HG02642 (cell line): ENCODE results near the gene SHC1.

Experiments used
- ATAC-seq: cut with Tn5 transposase; IDR thresholded peaks from one replicate; pipeline ENCODE4 v1.9.1; 2021; ENCODE audit warnings: mild to moderate bottlenecking; ENCODE audit not compliant: unreplicated experiment, poor library complexity

The SHC1 gene

DNA sequence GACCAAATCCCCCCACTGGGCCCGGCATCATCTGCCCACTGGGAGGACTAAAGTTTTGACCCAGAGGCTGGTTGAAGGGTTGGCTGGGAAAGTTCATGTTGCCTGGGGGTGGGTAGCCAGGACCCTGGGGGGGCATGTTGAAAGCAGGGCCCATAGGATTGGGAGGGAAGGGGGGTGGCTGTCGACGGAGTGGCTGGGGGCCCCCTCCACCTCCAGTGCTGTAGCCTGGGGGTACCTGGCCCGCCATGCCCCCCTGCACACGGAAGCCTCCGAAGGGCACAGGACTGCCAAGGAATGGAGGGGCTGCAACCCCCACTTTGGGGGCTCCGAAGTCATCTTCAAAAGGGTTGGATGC, 11.1 kb downstream of the SHC1 start:
- ATAC-seq = no peak

DNA sequence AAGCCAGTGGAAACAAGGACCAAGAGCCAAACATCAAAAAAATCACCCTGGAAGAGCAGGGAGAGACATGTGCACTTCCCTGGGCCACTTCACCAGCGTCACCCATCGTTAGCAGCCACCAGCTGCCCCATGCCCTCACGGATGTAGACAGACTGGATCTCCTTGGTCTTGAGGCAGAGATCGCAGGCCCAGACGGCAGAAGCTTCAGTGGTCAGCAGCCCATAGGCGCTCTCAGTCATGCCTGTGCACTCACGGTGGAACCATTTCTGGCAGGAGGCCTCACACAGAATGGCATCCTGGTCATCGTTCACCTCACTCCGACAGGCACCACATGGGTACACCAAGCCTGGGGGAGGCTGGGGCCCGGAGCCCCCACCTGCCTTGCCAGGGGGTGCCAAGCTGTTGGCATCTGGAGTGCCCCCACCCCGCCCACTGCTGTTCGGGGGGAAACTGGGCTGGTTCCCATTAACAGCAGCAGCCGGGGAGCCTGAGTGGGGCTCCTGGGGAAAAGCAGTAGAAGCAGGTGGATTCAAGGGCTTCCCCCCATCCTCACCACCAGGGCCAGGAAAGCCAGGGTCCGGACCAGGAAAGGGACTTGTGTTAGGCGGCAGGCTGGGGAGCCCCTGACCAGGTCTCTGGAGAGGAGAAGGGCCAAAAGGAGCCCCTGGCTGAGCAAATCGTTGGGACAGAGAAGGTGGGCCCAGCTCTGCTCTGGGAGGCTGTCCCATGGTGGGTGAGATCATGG, 11.7 kb downstream of the SHC1 start:
- ATAC-seq = no peak

DNA sequence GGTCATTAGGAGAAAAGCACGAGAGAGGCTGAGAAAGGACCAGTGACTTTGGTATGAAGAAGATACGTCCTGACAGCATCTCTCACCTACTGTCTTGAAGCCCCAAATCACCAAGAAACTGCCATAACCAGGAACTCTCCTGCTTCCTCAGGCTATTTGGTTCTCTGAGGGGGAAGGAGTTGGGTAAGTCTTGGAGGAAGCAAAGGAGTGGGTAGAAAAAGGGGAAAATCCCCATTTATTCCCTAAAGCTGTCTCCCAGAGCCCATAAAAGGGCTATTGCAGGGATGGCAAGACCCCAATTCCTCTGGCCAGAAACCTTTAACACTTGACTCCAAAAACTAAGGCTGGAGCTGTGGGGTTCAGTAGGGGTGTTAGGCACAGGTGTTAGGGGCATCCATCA, 12.5 kb downstream of the SHC1 start:
- ATAC-seq = no peak

DNA sequence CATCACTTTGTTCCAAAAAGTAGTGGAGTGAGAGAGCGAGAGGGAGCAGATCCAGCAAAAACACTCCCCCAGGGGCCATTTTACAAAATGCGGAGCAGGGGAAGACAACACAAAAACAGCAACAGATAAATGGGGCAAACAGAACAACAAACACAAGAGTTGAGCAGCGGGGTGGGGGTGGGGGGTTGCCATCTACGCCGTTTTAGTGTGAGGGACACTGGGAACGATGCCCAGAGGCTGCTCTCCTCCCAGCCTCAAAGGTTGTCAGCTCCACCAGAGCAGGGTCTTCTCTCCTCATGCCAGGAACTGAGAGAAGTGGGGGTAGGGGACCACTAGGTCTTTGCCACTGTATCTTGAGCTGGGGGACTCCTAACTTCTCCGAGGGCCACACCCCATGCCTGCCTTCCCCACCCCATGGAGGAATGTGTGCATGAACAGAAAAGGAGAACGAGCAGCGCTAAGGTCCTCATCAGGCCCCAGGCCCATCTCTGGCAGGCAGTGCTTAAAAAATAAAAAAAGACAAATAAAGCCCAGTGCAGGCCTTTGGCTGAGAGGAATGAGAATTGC, 13.4 kb downstream of the SHC1 start:
- no peak for ATAC-seq

DNA sequence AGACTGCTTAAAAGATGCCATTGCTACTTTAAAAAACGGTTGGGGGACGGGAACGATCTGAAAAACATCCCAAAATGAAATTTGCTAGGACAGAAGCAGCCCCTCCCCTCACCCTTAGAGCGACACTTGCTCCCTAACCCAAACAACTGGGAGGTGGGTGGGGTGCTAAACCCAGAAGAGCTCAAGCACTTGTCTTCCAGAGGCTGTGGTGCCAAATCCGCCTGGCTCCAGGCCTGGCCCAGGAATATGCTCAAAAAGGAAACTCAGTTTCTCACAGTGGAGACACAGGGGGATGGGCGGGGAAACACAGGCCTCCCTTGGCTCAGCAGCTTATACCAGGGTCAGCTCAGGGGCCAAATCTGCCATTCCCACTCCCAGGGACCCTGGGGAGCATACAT, 14.0 kb downstream of the SHC1 start:
- ATAC-seq = no peak

DNA sequence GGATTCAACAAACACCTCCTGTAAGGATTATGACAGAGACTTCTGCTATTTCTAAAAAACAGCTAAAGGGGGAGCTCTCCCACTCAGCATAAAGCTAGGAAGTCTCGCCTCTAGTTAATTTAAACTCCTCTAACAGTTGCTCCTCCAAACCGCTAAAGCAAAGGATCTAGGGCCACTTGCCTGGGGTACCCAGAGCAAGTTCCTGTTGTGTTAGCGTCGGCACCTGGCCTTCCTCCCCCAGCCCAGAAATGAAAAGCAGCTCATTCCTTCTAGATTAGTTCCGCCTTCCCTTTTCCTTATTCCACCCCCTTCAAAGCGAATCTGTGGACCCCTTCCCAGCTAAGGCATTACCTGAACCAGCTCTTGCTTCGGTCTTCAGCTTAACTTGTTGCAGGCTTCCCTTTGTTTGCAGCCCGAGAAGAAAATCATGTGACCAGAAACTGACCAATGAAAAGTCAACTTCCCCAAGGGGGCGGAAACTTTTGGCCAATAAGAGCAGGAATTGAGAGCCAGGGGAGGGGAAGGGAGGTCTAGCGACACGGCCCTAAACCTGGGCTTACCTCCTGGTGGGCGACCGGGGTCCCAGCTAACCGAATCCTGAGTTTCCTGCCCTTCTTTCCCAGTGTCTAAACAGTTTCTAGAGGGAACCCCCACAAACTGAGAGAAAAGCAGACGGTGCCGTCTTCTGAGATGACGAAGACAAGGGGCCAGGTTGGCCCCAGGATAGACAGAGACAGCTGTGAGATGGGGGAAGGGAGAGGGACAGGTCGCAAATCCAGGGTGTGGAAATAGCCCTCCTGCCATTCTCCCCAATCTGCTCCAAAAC, 14.6 kb downstream of the SHC1 start, which contains the start of gene PBXIP1:
PBXIP1 (minus strand) TSS at position 382 of the 826 bp plus-strand sequence. CDS start 2,378 bp downstream, outside the sequence.
- peak; percentile 67 for ATAC-seq

DNA sequence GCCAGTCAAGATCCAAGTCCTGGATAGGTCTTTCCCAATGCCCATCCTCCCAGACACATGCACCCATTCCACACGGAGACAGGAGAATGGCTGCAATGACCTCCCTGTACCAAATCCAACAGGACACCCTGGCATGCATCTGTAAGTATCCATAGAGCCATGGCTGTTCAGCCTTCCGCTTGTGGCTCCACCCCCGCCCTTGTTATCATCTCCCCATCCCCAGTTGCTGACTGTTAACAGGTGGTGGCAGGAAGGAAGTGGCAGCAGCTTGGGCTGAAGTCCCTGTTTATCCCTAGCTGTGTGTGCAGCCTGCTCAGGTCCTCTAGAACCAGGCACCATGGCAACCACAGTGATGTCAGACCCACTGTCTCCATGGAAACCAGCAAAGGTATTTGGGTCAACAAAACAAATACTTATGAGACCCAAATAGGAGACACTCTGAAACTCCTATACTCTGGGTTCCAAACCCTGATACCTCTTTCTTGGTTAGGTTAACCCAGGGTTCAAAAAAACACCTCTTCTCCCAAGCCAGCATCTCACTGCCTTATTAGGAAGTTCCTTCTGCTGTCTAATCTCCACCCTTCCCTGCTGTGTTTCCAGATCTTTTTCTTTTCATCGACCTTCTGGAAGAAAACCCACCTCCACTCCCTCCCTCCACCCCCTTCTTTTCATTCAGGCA, 15.4 kb downstream of the SHC1 start:
- ATAC-seq = peak; percentile 50

DNA sequence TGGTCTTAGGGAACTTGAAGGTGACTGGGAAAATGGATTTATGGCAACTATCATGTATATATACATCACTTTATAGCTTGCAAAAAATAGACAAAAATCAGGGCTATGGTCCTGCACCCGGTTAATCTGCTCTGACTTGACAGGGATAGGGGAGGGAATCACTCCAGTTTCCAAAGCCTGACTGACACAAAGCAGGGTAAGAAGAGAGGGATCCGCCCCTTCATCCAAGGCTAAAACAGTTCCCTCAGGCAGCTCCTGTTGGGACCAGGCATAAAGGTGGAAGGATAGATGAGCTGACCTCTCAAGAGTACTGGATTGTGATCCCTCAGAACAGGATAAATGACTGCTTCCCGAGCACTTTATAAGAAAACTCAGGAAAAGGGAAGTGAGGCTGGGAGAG, 16.0 kb downstream of the SHC1 start:
- no peak for ATAC-seq

DNA sequence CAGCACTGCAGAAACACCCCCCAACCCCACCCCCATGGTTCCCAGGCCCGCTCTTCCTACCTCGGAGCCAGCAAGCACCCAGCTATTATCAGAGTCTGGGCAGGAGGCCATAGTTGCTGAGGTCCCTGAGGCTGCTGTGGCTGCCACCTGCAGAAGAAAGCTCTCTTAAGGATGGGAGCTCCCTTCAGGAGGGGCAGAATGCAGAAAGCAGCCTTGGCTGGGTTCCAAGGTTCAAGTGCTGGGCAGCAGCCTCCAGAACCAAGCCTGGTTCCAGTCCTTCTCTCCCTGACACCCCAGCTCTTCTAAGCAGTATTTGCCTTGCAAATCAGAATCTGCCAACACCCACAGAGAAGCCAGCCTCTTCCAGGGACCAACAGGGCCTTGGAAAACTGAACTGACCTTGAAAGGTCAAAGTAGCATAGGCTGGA, 16.9 kb downstream of the SHC1 start:
- ATAC-seq = no peak

DNA sequence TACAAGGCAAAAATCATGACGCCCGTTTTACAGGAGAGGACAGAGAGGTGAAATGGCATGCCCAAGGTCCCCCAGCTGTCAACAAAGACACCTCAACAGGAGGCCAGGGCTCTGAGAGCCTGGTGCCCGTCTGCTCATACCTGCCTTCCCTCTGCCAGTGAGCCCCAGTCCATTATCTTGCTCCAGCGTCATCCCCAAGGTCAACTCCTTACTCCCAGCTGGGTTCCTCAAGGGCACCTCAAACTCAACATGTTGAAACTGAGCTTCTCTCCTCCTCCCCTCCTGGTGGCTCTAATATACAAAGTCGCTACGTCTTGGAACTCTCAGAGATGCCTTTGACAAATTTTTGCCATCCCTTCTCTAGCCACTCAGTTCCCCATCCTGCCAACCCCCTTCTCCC, 17.9 kb downstream of the SHC1 start:
- ATAC-seq = no peak

DNA sequence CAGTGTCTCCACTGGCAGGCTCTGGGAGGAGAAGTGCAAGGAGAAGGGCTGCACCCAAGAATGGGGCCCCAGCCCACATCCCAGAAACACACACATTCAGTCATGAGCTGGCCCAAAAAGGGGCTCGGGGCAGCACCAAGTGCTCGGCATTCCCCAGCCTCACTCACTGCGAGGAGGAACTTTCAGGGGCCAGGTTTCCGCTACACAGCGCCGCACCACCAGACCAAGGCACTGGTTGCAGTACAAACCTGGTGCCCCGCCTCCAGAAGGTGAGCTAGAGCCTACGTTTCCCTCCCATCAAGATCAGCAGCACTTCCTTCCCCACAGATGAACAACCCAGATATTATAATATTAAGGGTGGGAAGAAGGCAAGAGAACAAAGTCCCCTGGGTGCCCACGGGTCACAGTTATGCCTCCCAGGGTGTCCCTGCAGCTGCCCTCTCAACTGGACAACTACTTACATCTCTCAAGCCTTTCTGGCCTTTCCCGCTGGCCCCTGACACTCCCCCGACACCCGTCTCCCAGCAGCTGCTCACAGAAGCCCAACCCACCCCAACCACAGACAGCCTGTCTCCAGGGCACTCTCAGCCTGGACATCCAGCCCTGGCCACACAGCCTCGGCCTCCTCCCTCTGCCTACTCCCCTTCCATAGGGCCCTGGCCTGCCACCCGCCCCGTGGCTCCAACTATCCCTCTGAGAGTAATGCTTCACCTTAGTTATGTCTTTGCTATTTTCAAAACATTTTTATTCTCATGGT, 18.5 kb downstream of the SHC1 start:
- no peak for ATAC-seq

DNA sequence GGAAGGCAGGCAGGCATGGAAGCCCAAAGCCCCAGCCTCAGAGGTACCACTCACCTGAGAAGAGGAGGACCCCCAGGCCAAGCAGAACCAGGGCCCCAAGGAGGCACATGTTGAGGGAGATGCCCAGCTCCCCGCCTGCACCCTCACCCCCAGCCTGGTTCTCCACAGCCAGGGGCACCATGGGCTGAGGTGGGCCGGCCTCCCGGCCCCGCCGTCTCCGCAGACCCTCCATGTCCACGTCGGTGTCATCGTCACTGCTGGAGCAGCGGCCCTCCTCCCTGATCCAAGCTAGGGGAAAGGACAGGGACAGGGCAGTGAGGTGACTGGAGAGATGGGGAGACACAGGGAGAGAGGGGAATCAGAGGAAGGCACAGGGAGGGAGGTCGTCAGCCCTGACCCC, 22.5 kb downstream of the SHC1 start:
- no peak for ATAC-seq

DNA sequence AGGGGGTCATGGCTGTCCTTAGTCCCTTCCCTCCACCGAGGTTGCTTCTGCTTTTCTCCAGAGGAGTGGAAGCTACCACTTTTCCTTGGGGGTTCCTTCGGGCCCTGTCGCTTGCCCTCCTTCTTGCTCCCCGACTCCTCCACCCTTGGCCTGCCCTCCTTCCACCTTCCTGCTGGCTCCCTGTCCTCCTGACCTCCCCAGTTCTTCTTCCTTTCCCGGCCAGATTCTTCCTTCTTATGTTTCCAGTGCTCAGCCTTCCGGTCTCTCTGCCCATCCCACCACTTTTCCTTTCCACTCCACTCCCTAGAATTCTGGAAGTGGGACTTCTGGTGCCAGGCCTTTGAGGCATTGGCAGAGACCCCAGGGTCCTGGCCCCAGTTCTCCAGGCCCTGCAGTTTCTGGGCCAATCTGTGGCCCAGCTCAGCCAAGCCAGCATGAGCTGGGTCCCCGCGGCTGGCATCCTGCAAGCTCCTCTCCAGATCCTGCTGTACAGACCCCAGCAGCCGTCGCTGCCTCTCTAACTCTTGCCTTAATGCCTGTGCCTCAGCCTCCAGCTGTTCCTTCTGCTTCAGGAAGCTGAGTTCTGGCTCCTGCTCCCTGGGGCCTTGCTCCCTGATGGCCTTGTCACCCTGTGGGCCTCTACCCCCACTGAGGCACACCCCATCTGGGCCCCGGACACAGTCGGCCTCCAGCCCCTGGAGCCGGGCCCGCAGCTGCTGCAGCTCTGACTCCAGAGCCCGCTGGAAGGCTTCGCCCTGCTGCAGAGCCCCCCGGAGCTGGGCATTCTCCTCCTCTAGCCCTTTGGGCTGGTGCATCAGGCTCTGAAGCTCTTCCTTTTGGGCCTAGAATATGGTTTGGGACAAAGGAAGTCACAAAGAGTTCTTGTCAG, 24.3 kb downstream of the SHC1 start:
- ATAC-seq = no peak

DNA sequence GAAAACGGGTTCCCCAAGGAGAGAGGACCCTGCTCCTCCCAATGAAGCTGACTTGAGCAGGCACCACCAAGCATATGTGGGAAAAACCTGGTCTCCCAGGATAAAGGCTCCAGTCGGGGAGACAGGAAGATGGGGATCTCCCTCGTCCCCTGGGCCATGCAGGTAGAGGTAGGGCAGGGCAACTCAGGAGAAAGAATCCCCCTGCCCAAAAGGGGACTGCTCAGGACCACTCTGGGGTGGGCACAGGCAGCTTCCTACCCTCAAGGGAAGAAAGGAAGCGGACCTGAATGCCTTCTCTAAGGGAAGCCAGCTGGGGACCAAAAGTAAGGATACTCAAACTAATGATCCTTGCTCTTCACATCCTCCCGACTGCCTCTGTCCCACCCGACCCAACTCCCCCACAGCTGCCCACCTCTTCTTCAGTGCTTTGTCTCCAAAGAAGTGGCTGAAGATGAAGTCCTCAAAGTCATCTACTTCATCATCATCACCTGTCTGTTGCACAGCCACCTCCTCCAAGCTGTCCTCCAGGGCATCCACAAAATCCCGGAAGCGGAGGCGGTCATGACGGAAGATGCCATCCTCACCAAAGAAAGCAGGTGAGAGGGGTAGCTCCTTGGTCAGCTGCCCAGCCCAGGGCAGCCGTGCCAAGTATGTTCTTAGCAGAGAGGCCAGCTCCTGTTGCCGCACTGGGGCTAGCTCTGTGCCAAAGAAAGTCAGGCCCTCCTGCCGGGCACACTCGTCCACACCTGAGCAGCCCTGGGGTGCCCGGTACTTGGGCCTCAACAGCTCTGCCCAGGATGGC, 25.2 kb downstream of the SHC1 start:
- no peak for ATAC-seq

DNA sequence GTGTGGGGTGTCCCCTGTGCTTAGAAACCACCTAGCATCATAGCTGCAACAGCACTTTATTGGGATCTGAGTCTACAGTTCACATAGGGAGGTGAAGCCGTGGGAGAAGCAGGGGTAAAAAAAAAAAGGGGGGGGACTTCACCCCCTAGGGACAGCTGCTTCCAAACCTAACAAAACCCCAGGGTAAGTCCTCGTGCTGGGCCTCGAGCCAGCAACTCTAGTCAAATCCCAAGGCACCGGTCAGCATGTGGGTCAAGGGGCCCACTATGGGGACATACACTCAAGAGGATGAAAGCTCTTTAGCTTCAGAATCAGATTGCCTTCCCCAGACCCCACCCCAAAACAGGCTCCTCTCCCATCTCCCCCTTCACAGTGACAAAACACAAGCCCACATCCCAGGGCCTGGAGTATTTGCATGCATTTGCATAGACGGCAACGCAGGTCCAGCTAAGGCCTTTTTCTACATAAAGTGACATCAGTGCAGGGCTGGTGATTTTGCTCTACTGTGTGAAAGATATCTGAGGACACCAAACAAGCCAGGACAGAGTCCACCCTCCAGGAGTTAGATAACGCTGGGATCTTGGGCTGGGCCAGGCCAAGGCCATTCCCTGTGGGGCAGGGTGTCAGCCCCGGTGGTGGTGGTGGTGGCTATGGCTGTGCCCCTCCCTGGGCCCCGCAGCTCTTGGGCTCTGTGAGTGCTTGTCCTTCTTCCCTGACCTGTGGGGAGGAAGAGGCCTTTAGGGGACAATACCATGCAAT, 26.0 kb downstream of the SHC1 start:
- no peak for ATAC-seq

DNA sequence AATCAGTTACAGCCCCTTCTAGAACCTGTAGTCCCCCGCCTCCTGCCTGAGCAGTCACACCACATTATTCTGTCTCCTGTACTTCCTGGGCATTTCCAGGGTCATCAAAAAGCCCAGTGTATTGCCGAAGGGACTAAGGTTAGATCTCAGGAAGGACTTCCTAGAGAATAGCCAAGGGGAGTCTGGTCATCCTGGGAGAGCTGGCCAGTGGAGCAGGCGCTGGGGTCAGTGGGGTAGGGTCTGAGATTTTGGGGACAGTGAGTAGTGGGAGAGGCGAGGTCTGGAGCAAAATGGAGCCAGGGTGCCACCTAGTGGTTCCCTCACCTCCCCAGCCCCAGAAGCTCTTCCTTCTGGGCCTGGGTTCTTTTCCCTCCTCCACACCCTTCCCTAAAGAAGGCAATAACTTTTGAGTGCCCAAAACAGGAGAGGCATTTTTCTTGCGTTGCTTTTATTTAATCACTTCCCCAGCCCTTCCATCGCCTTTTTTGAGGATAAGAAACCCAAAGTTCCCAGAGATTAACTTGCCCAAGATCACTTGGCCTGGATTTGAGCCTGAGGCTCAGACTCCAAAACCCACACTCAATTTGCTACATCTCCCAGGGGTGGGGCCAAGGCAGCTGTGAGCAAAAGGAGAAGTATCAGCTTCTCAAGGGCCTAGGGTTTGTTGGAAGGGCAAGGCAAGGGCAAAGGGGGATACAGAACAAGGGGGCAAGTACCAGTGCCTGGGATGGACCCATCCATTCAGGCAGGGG, 26.7 kb downstream of the SHC1 start:
- no peak for ATAC-seq
